Measurements from ENCODE around the gene FEN1. TPM values are rescaled to one million over a fixed set of nuclear protein-coding genes. Genes with fewer than 3 reads are reported as not detected.

The FEN1 gene
- total RNA-seq, 6 donors from 2014 or later = 6.0 to 9.1 (median 7.0) TPM

DNA sequence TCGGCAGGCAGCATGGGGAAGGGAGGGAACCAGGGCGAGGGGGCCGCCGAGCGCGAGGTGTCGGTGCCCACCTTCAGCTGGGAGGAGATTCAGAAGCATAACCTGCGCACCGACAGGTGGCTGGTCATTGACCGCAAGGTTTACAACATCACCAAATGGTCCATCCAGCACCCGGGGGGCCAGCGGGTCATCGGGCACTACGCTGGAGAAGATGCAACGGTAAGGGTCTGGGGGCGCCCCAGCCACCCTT lies 35.6 kb downstream of the FEN1 start:
- 0% methylated on average over 16 of the region's 16 CpGs; no CpG with 5 or more reads in 1 of the 2 donors for WGBS, 2 donors
- ATAC-seq (ENCODE audit: low FRiP score in 2 of 2) (no peak), DNase-seq (no peak)
- TF ChIP-seq, protein P1, sequence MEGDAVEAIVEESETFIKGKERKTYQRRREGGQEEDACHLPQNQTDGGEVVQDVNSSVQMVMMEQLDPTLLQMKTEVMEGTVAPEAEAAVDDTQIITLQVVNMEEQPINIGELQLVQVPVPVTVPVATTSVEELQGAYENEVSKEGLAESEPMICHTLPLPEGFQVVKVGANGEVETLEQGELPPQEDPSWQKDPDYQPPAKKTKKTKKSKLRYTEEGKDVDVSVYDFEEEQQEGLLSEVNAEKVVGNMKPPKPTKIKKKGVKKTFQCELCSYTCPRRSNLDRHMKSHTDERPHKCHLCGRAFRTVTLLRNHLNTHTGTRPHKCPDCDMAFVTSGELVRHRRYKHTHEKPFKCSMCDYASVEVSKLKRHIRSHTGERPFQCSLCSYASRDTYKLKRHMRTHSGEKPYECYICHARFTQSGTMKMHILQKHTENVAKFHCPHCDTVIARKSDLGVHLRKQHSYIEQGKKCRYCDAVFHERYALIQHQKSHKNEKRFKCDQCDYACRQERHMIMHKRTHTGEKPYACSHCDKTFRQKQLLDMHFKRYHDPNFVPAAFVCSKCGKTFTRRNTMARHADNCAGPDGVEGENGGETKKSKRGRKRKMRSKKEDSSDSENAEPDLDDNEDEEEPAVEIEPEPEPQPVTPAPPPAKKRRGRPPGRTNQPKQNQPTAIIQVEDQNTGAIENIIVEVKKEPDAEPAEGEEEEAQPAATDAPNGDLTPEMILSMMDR (IDR thresholded peaks at IDR 0.05) = no peak
- TF ChIP-seq POLR2A (IDR thresholded peaks at IDR 0.05) (no peak), EP300 (IDR thresholded peaks at IDR 0.05) (no peak), POLR2AphosphoS5 (IDR thresholded peaks at IDR 0.05) (no peak)
- H3K4me1 ChIP-seq = peaks cover 19 to 49% (median 43%) of the 10 kb centered on the region in 4 donors
- H3K27ac ChIP-seq = peak overlapping the region; percentile 15 to 92 (median 86)
- no peaks in the 10 kb centered on the region for H3K36me3 ChIP-seq
- no peaks in the 10 kb centered on the region for H3K9me3 ChIP-seq
- H3K4me3 ChIP-seq = peak overlapping the region; percentile 0 to 66 (median 62)
- peaks cover 0 to 2% (median 0%) of the 10 kb centered on the region in 4 donors for H3K27me3 ChIP-seq

DNA sequence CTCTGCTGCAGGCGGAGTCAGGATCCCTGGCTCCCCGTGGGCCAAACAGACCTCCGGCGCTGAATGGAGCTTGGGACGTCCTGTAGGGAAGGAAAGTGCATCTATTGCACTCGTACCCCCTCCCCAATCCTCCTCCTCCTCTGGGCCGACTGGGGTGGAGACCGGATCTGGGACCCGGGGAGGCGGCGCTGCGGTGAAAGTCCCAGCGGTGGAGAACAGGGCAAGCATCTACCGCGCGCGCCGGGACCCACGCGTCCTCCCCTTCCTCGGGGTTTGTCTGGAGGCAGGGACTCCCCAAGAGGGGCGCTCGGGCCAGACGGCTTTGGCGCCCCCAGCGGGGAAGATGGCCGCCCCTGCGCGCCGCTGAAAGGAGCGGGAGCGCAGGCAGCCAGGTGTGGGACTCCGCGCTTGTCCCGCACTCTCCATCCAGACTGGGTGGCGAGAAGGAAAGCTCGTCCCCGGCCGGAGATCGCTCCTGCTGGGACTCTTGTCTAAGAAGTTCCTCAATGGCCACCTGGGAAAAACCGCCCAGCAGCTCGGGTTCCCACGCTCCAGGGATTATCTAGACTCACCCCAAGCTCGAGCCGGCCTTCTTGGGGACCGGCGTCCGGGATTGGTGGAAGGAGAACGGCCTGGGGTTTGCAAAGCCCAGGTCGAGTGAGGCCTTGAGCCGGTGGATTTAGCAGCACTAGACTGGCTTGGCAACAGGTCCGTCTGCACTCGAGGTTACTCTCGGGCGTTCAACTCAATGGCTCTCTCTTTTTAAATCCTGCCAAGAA lies 36.1 kb downstream of the FEN1 start:
- 6 to 10% methylated on average over 2 to 32 of the region's 55 CpGs for WGBS, 2 donors
- H3K27ac ChIP-seq = peak overlapping the region; percentile 15 to 92 (median 86)
- H3K9me3 ChIP-seq = no peaks in the 10 kb centered on the region
- H3K4me3 ChIP-seq = peak overlapping the region; percentile 0 to 66 (median 62)
- peak; percentile 63 to 89 for DNase-seq
- H3K27me3 ChIP-seq = peaks cover 0 to 2% (median 0%) of the 10 kb centered on the region in 4 donors
- peak; percentile 53 to 60 for ATAC-seq (ENCODE audit: low FRiP score in 2 of 2)
- no peaks in the 10 kb centered on the region for H3K36me3 ChIP-seq
- TF ChIP-seq, protein P1 (IDR thresholded peaks at IDR 0.05) = peak in 4 of 6 experiments; percentile 36 to 54 (median 40)
- TF ChIP-seq POLR2A (IDR thresholded peaks at IDR 0.05) (peak in 1 of 4 donors; percentile 26), EP300 (IDR thresholded peaks at IDR 0.05) (no peak)
- peaks cover 19 to 49% (median 43%) of the 10 kb centered on the region in 4 donors for H3K4me1 ChIP-seq

DNA sequence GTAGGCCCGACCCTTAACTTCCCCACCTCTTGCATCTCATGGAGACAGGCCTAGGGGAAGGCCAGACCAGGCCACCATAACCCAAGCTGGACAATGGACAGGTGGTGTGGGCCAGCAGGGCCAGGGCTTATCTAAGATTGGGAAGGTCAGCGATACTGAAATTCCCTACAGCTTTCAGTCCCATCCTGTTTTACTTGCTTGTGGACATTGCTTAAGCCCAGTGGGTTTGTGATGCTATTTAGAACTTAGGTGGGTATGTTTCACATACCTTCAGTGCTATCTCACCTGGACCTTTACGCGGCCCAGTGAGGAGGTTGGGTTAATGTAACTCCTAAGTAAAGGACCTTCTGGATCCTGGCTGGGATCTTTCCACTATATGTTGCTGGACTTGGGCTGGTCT lies 37.1 kb downstream of the FEN1 start:
- WGBS, 2 donors = 79 to 86% methylated on average over 4 of the region's 4 CpGs
- Histone ChIP-seq H3K27me3 (peaks cover 0 to 2% (median 0%) of the 10 kb centered on the region in 4 donors), H3K27ac (peak overlapping the region in 2 of 4 donors; percentile 86 to 92), H3K9me3 (no peaks in the 10 kb centered on the region), H3K36me3 (no peaks in the 10 kb centered on the region), H3K4me1 (peaks cover 29 to 59% (median 52%) of the 10 kb centered on the region in 4 donors), H3K4me3 (peak overlapping the region in 3 of 4 donors; percentile 60 to 66 (median 64))
- ATAC-seq (ENCODE audit: low FRiP score in 2 of 2) = no peak
- DNase-seq = no peak
- TF ChIP-seq, protein P1 (IDR thresholded peaks at IDR 0.05) = no peak
- TF ChIP-seq POLR2AphosphoS5 (IDR thresholded peaks at IDR 0.05) (no peak), EP300 (IDR thresholded peaks at IDR 0.05) (no peak), POLR2A (IDR thresholded peaks at IDR 0.05) (no peak)

DNA sequence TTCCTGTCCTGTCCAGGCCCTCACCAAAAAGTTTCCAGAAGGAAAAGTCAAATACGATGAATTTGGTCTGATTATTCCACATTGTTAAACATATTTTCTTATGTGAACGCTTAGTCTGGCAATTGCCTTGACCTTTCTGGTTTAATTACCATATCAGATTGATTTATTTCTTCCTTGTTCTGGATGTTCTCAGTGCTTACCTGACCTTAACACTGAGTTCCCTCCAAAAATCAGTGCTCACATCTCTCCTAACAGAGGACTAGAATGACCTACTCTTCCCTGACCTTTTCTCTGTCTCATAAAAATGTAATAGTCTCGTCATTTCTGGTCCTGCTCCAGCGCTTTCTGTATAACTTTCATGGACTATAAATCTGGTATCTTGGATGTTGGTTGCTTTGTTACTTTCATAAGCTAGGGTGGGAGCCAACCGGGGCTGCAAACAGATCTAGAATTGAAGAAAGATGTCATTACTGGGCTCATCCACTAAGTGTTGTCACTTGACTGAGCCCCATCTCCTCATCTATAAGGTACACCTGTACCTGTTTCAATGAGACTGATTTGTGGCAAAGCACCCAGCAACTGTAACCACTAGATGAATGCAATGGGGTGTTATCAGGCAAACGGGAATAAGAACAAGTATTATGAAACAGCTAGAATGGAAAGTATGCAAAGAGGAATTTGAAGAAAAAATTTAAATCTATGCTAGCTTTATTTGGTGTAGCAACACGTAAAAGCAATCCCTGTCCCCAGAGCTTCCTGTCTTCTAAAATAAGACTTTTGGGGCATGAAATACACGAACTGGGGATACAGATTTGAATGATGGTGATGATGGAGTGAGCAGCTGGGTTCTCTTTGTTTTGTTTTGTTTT lies 37.8 kb downstream of the FEN1 start:
- Histone ChIP-seq H3K36me3 (no peaks in the 10 kb centered on the region), H3K9me3 (no peaks in the 10 kb centered on the region), H3K4me1 (peaks cover 35 to 65% (median 58%) of the 10 kb centered on the region in 4 donors), H3K27me3 (peaks cover 0 to 2% (median 0%) of the 10 kb centered on the region in 4 donors), H3K27ac (peak overlapping the region; percentile 35 to 86 (median 38)), H3K4me3 (peak overlapping the region in 2 of 4 donors; percentile 60 to 64)
- ATAC-seq (ENCODE audit: low FRiP score in 2 of 2) (no peak), DNase-seq (no peak)
- TF ChIP-seq POLR2AphosphoS5 (IDR thresholded peaks at IDR 0.05) (no peak), EP300 (IDR thresholded peaks at IDR 0.05) (no peak), POLR2A (IDR thresholded peaks at IDR 0.05) (no peak)
- TF ChIP-seq, protein P1 (IDR thresholded peaks at IDR 0.05) = no peak
- 49 to 54% methylated on average over 8 of the region's 8 CpGs for WGBS, 2 donors

Measured in upper lobe of left lung (tissue), 6 donors.